Erythroblast (primary cell): ENCODE data around the gene MYO10.

Experiments
- GATA1 ChIP-seq: IDR thresholded peaks from 2 replicates; pipeline ENCODE4 v1.6.1; 2011; ENCODE audit warnings: low read depth, mild to moderate bottlenecking, control low read depth, low read length, moderate library complexity
- POLR2A ChIP-seq: IDR thresholded peaks from 2 replicates; pipeline ENCODE4 v1.6.1; 2011; ENCODE audit warnings: mild to moderate bottlenecking, low read length

GRCh38 chr5:16756692-16757091 lies 179.4 kb downstream of the MYO10 start:
- TF ChIP-seq POLR2A, result no peak
- no peak for TF ChIP-seq GATA1
